ENCODE measurements around the gene DNAH10.

DNA sequence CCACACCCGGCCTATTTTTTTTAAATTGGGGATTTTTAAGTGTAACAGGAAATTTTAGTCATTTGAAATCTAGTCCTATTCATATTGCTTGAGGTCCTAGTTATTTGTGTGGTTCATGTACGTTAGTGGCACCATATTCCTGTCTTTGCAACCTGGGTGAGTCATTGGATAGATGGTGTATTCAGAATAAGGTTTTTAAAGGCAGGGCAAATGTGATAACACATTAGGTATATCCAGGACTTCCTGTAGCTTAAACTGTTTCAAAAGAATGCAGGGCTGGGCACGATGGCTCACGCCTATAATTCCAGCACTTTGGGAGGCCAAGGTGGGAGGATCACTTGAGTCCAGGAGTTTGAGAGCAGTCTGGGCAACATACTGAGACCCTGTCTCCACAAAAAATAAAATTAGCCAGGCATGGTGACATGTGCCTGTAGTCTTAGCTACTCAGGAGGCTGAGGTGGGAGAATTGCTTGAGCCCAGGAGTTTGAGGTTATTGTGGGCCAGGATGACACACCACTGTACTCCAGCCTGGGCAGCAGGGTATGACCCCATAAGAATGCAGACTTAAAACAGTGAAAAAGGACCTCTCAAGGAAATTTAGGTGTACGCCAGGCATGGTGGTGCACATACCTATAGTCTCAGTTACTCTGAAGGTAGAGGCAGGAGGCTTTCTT is 41.8 kb upstream of the DNAH10 start:
- TF ChIP-seq, protein P1, sequence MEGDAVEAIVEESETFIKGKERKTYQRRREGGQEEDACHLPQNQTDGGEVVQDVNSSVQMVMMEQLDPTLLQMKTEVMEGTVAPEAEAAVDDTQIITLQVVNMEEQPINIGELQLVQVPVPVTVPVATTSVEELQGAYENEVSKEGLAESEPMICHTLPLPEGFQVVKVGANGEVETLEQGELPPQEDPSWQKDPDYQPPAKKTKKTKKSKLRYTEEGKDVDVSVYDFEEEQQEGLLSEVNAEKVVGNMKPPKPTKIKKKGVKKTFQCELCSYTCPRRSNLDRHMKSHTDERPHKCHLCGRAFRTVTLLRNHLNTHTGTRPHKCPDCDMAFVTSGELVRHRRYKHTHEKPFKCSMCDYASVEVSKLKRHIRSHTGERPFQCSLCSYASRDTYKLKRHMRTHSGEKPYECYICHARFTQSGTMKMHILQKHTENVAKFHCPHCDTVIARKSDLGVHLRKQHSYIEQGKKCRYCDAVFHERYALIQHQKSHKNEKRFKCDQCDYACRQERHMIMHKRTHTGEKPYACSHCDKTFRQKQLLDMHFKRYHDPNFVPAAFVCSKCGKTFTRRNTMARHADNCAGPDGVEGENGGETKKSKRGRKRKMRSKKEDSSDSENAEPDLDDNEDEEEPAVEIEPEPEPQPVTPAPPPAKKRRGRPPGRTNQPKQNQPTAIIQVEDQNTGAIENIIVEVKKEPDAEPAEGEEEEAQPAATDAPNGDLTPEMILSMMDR (conservative IDR thresholded peaks at IDR 0.05; ENCODE audit: low read length): no peak
- TF ChIP-seq EZH2phosphoT487 (IDR thresholded peaks at IDR 0.05; ENCODE audit: borderline replicate concordance): no peak

Measured in Loucy (cell line).